Hepatocyte (in vitro differentiated cells): Measurements from ENCODE around the gene ME2. TPM values are rescaled to one million over a fixed set of nuclear protein-coding genes. Genes with fewer than 3 reads are reported as not detected.
"Not testable (repeated sequence)": the region's sequence is repeated elsewhere in the genome, so short reads cannot be mapped to it uniquely, and the experiment has no call there.

Experiments
- DNase-seq: peaks from one replicate; pipeline ENCODE4 v3.0.0-alpha.2; 2016; ENCODE audit warnings: low spot score
- H2AFZ ChIP-seq: fragments of 200-600 bp; sonication (generic); 2 replicates; pipeline ENCODE4 v1.6.0; 2016; ENCODE audit warnings: antibody characterized with exemption, mild to moderate bottlenecking
- H3K27ac ChIP-seq: fragments of 200-600 bp; sonication (generic); 2 replicates; pipeline ENCODE4 v1.5.1; 2016; ENCODE audit warnings: mild to moderate bottlenecking
- H3K27me3 ChIP-seq: fragments of 200-600 bp; sonication (generic); 2 replicates; pipeline ENCODE4 v1.6.1; 2016
- H3K36me3 ChIP-seq: fragments of 200-600 bp; sonication (generic); replicated peaks from 2 replicates; pipeline ENCODE4 v1.5.1; 2016; ENCODE audit warnings: low read depth; ENCODE audit not compliant: insufficient read depth
- H3K4me1 ChIP-seq: fragments of 200-600 bp; sonication (generic); 2 replicates; pipeline ENCODE4 v1.5.1; 2016; ENCODE audit warnings: mild to moderate bottlenecking, moderate library complexity; ENCODE audit not compliant: insufficient read depth
- H3K4me2 ChIP-seq: fragments of 200-600 bp; sonication (generic); 2 replicates; pipeline ENCODE4 v1.6.0; 2016
- H3K4me3 ChIP-seq: fragments of 200-600 bp; sonication (generic); 2 replicates; pipeline ENCODE4 v1.5.1; 2016; ENCODE audit warnings: mild to moderate bottlenecking
- H3K79me2 ChIP-seq: fragments of 200-600 bp; sonication (generic); 2 replicates; pipeline ENCODE4 v1.6.0; 2017; ENCODE audit warnings: mild to moderate bottlenecking
- H3K9me2 ChIP-seq: fragments of 200-600 bp; sonication (generic); replicated peaks from 2 replicates; pipeline ENCODE4 v1.6.0; 2017; ENCODE audit warnings: mild to moderate bottlenecking; ENCODE audit not compliant: insufficient read depth
- H3K9me3 ChIP-seq: fragments of 200-600 bp; sonication (generic); 2 replicates; pipeline ENCODE4 v1.5.1; 2016; ENCODE audit warnings: low read depth, mild to moderate bottlenecking
- H4K20me1 ChIP-seq: fragments of 200-600 bp; sonication (generic); 2 replicates; pipeline ENCODE4 v1.6.0; 2016; ENCODE audit warnings: mild to moderate bottlenecking; ENCODE audit not compliant: insufficient read depth, poor library complexity, severe bottlenecking
- EZH2 ChIP-seq: fragments of 200-600 bp; sonication (generic); IDR thresholded peaks from 2 replicates; pipeline ENCODE4 v1.6.1; 2016; ENCODE audit warnings: antibody characterized with exemption, mild to moderate bottlenecking, borderline replicate concordance
- EZH2phosphoT487 ChIP-seq: fragments of 200-600 bp; sonication (generic); IDR thresholded peaks from one replicate; pipeline ENCODE4 v1.6.1; 2018; ENCODE audit warnings: antibody characterized with exemption, mild to moderate bottlenecking, low read depth, moderate library complexity; ENCODE audit not compliant: unreplicated experiment, severe bottlenecking
- WGBS: methylation state at CpG from one replicate; pipeline ENCODE4 v1.1.6; 2016; ENCODE audit warnings: low lambda C conversion rate; ENCODE audit errors: missing lambda C conversion rate; 5-methylcytosine and 5-hydroxymethylcytosine counted together
- polyA plus RNA-seq: library from polyadenylated mRNA; unstranded; fragments of >200 nt; fragmentation: Nextera tagmentation; extraction: Ambion mirVana; gene quantifications from 2 replicates; pipeline ENCODE4 v1.2.1, GENCODE V29; 2016
- total RNA-seq: library from RNA; depleted of rRNA; stranded (reverse); fragments of >200 nt; gene quantifications from 2 replicates; pipeline ENCODE4 v1.2.3, GENCODE V29; 2014
- TF ChIP-seq, protein P1 (sequence below): fragments of 200-600 bp; sonication (generic); IDR thresholded peaks from 2 replicates; pipeline ENCODE4 v1.5.1; 2016; ENCODE audit warnings: antibody characterized with exemption, mild to moderate bottlenecking; ENCODE audit not compliant: poor library complexity

The ME2 gene
- total and polyA plus RNA-seq, 2 experiments from 2014 or later = 33.6 to 45.8 TPM

DNA sequence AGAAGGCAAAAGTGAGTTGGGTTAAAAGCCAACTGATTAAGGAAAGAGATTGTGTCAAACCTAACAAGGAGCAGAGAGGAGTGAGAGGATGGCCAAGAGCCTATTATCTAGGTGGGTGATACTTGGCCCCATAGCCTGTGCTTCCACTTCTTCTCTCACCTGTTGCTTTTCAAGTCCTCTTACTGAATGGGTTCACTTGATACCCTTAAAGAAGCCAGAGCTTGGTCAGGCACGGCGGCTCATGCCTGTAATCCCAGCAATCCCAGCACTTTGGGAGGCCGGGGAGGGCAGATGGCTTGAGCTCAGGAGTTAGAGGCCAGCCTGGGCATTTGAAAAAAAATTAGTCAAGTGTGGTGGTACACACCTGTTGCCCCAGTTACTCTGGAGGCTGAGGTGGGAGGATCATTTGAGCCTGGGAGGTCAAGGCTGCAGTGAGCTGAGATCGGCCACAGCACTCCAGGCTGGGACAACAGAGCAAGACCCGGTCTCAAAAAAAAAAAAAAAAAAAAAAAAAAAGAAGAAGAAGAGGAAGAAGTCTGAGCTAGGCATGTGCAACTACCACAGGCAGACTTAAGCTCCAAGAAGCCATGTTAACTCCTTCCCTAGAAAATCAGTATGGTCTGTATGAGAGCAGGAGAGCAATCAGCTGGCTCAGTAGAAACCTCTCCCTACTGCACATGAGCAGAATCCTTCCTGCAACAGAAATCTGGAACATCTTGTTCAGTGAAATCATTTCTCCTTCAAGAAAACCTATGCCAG is 28.4 kb upstream of the ME2 start:
- Histone ChIP-seq H4K20me1 (no peaks in the 10 kb centered on the region), H2AFZ (no peak overlapping the region), H3K9me3 (no peaks in the 10 kb centered on the region), H3K36me3 (no peaks in the 10 kb centered on the region), H3K27ac (no peak overlapping the region), H3K4me3 (no peak overlapping the region), H3K4me2 (no peak overlapping the region), H3K4me1 (peaks cover 10% of the 10 kb centered on the region), H3K9me2 (no peaks in the 10 kb centered on the region), H3K79me2 (no peaks in the 10 kb centered on the region), H3K27me3 (no peaks in the 10 kb centered on the region)
- 93% methylated on average over 5 of the region's 5 CpGs for WGBS
- no peak for DNase-seq
- no peak for TF ChIP-seq EZH2
- no peak for TF ChIP-seq EZH2phosphoT487
- TF ChIP-seq, protein P1, sequence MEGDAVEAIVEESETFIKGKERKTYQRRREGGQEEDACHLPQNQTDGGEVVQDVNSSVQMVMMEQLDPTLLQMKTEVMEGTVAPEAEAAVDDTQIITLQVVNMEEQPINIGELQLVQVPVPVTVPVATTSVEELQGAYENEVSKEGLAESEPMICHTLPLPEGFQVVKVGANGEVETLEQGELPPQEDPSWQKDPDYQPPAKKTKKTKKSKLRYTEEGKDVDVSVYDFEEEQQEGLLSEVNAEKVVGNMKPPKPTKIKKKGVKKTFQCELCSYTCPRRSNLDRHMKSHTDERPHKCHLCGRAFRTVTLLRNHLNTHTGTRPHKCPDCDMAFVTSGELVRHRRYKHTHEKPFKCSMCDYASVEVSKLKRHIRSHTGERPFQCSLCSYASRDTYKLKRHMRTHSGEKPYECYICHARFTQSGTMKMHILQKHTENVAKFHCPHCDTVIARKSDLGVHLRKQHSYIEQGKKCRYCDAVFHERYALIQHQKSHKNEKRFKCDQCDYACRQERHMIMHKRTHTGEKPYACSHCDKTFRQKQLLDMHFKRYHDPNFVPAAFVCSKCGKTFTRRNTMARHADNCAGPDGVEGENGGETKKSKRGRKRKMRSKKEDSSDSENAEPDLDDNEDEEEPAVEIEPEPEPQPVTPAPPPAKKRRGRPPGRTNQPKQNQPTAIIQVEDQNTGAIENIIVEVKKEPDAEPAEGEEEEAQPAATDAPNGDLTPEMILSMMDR = no peak

DNA sequence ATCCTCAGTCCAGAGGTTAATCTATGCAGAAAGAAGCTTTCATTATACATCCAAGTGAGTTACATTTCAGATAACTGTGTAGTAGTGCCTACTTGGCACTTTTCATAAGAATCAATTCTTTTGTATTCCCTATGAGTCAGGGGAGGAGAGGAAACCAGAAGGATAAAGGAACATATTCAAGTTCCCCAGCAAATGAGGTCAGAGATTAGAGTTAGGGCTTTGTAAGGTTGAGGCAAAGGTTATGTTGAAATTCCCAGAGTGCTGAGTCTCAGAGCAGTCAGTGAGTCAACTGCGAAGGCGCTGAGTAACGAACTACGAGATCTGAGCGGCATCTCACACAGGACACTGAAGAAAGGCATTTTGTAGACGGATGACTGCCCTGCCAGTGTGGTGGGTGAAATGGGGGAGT is 25.1 kb upstream of the ME2 start:
- Histone ChIP-seq H3K27ac (peak overlapping the region; percentile 87), H2AFZ (no peak overlapping the region), H3K36me3 (no peaks in the 10 kb centered on the region), H3K9me2 (no peaks in the 10 kb centered on the region), H3K4me1 (peaks cover 10% of the 10 kb centered on the region), H3K79me2 (no peaks in the 10 kb centered on the region), H4K20me1 (no peaks in the 10 kb centered on the region), H3K27me3 (no peaks in the 10 kb centered on the region), H3K9me3 (no peaks in the 10 kb centered on the region), H3K4me2 (peak overlapping the region; percentile 63), H3K4me3 (no peak overlapping the region)
- WGBS = 45% methylated on average over 6 of the region's 6 CpGs
- TF ChIP-seq EZH2 (no peak), EZH2phosphoT487 (no peak)
- TF ChIP-seq, protein P1 = no peak
- peak; percentile 63 for DNase-seq

DNA sequence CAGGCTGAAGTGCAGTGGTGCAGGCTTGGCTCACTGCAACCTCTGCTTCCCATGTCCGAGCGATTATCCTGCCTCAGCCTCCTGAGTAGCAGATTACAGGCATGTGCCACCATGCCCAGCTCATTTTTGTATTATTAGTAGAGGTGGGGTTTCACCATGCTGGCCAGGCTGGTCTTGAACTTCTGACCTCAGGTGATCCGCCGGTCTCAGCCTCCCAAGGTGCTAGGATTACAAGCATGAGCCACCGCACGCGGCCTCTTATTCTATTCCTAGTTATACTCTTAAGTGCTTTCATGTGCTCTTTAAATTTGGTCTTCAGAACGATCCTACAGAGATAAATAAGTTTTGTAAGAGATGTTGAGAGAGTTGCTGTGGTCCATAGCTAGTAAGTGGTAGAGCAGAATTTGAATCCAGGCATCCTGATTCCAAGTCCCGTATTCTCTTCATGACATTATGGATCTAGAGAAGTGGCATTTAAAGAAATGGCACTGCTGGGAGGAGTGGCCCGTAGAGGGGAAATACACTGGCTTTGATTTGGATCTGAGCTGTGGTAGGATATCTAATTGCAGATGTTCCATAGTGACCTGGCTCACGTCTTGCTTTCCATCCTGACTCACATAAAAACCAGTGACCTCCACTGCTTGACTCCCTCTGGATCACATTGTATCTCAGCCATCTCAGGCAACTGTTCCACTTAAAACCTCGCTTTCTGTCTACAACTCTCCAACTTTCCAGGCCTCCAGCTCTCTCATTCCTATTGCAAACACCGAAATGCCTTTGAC is 22.8 kb upstream of the ME2 start:
- Histone ChIP-seq H2AFZ (no peak overlapping the region), H3K4me1 (peaks cover 10% of the 10 kb centered on the region), H3K27ac (no peak overlapping the region), H3K9me3 (no peaks in the 10 kb centered on the region), H3K9me2 (no peaks in the 10 kb centered on the region), H3K27me3 (no peaks in the 10 kb centered on the region), H4K20me1 (no peaks in the 10 kb centered on the region), H3K4me2 (no peak overlapping the region), H3K4me3 (no peak overlapping the region), H3K36me3 (no peaks in the 10 kb centered on the region), H3K79me2 (no peaks in the 10 kb centered on the region)
- TF ChIP-seq EZH2phosphoT487 (no peak), EZH2 (no peak)
- TF ChIP-seq, protein P1 = no peak
- WGBS = 91% methylated on average over 13 of the region's 13 CpGs
- no peak for DNase-seq

GRCh38 chr18:50857166-50857565 is 21.8 kb upstream of the ME2 start:
- H3K79me2 ChIP-seq, H2AFZ ChIP-seq, H3K36me3 ChIP-seq, H3K4me3 ChIP-seq, H3K9me3 ChIP-seq, H3K27ac ChIP-seq, DNase-seq, H3K4me2 ChIP-seq, H3K27me3 ChIP-seq, H4K20me1 ChIP-seq, H3K9me2 ChIP-seq: not testable (repeated sequence)
- 75% methylated on average over 5 of the region's 5 CpGs for WGBS
- peaks cover 10% of the 10 kb centered on the region for H3K4me1 ChIP-seq
